Measurements from ENCODE around the gene PPM1H. TPM values are rescaled to one million over a fixed set of nuclear protein-coding genes. Genes with fewer than 3 reads are reported as not detected.
A peak's percentile ranks its signal among the peaks of the same experiment; 100 is the strongest.

Gene PPM1H
- total and polyA plus RNA-seq, 2 of the 8 experiments (the other 6 are each of a cell fraction or from before 2014, with no cell fraction given), result 16.4 to 36.1 TPM

DNA sequence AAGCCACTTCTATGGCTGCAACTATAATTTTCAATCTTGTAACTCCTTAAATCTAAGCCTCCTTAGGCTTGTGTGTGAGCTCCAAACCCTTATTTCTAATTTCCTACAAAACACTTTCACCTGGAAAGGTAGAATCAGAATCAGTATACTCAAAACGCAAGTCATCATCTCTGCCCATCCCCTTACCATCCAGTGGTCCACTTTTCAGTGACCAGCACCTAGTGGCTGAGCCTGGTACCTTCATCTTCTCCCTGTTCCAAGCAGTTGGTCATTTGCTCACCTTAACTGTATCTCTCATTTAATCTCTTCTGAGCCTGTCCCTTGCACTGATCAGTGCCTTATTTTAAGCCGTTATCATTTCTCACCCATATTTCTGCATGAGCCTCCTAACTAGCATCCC lies 107.9 kb downstream of the PPM1H start:
- Histone ChIP-seq H3K23me2 (ENCODE audit: low read depth, low read length) (no peaks in the 10 kb centered on the region), H3K4me2 (ENCODE audit: insufficient read depth in 1 of 2, low read depth in 2 of 2, low read length in 2 of 2) (no peak overlapping the region), H3K4me1 (replicated peaks in 1 of 4; ENCODE audit: control insufficient read depth in 3 of 4, insufficient read depth in 4 of 4, low read length in 3 of 4) (no peaks in the 10 kb centered on the region), H3K36me3 (ENCODE audit: control insufficient read depth in 2 of 4, insufficient read depth in 4 of 4, low read length in 3 of 4) (peaks cover 0 to 2% (median 0%) of the 10 kb centered on the region in 4 experiments; a peak in 1 of 8 replicates), H3K18ac (ENCODE audit: extremely low read depth, low read length) (no peak overlapping the region), H2BK15ac (ENCODE audit: low read length) (no peak overlapping the region), H4K5ac (ENCODE audit: insufficient read length, low read depth, low read length) (no peak overlapping the region), H4K91ac (replicated peaks; ENCODE audit: insufficient read length, low read length) (no peak overlapping the region), H3K27ac (ENCODE audit: low read depth, low read length) (no peak overlapping the region), H2BK20ac (ENCODE audit: low read length) (no peak overlapping the region), H2BK12ac (ENCODE audit: low read depth, low read length) (no peak overlapping the region), H3K23ac (ENCODE audit: insufficient read length) (no peak overlapping the region), H3K9ac (replicated peaks in 1 of 4; ENCODE audit: extremely low read depth in 1 of 4, low read depth in 3 of 4, low read length in 3 of 4) (no peak overlapping the region), H3K4ac (replicated peaks; ENCODE audit: insufficient read length, low read depth, low read length) (no peak overlapping the region), H4K20me1 (replicated peaks in 1 of 2; ENCODE audit: control insufficient read depth in 1 of 2, insufficient read depth in 2 of 2, low read length in 2 of 2) (no peaks in the 10 kb centered on the region), H3K56ac (replicated peaks; ENCODE audit: insufficient read length, low read depth, low read length) (no peak overlapping the region), H2AK5ac (ENCODE audit: low read depth, low read length) (no peak overlapping the region), H3K79me1 (ENCODE audit: low read depth, low read length) (no peaks in the 10 kb centered on the region), H3K9me3 (ENCODE audit: insufficient read depth in 2 of 2, low read depth in 1 of 2, low read length in 1 of 2) (no peaks in the 10 kb centered on the region), H3K4me3 (ENCODE audit: extremely low read depth in 1 of 4, insufficient read depth in 2 of 4, low read depth in 3 of 4, low read length in 4 of 4) (no peak overlapping the region), H3K79me2 (ENCODE audit: control insufficient read depth in 1 of 2, insufficient read depth in 2 of 2, low read length in 2 of 2) (no peaks in the 10 kb centered on the region), H3K14ac (ENCODE audit: insufficient read length) (no peak overlapping the region), H3K27me3 (replicated peaks in 1 of 4; ENCODE audit: control insufficient read depth in 3 of 4, extremely low read depth in 1 of 4, insufficient read depth in 3 of 4, low read length in 3 of 4) (no peaks in the 10 kb centered on the region), H4K8ac (ENCODE audit: extremely low read depth, insufficient read depth, low read length) (no peak overlapping the region), H2AFZ (ENCODE audit: low read length) (no peak overlapping the region), H2BK120ac (replicated peaks; ENCODE audit: low read depth, low read length) (no peak overlapping the region), H2BK5ac (ENCODE audit: low read depth, low read length) (no peak overlapping the region)
- POLR2A ChIA-PET (ENCODE audit: partially characterized antibody), result no interaction called here
- 93% methylated on average over 2 of the region's 2 CpGs; no CpG with 5 or more reads in 1 of the 2 experiments for WGBS, 2 experiments (ENCODE audit: extremely low coverage in 1 of 2, insufficient coverage in 1 of 2, insufficient read length in 1 of 2, insufficient replicate concordance in 2 of 2, low coverage in 1 of 2, low lambda C conversion rate in 2 of 2, missing lambda C conversion rate in 1 of 2)
- FAIRE-seq, result peak; percentile 13
- DNase-seq (ENCODE audit: low read depth in 1 of 2, low spot score in 2 of 2), result no peak
- CTCF ChIA-PET (ENCODE audit: partially characterized antibody), result interaction anchor here (0.6 to 2.0 kb wide), 11 partner anchors 8 to 246 kb away, joined by 3 to 16 read pairs (median 4); no protein-coding TSS in a partner anchor
- TF ChIP-seq POLR2A (IDR thresholded peaks at IDR 0.05; ENCODE audit: control extremely low read depth in 1 of 2, low read depth in 2 of 2, low read length in 2 of 2), result no peak
- TF ChIP-seq, protein P1, sequence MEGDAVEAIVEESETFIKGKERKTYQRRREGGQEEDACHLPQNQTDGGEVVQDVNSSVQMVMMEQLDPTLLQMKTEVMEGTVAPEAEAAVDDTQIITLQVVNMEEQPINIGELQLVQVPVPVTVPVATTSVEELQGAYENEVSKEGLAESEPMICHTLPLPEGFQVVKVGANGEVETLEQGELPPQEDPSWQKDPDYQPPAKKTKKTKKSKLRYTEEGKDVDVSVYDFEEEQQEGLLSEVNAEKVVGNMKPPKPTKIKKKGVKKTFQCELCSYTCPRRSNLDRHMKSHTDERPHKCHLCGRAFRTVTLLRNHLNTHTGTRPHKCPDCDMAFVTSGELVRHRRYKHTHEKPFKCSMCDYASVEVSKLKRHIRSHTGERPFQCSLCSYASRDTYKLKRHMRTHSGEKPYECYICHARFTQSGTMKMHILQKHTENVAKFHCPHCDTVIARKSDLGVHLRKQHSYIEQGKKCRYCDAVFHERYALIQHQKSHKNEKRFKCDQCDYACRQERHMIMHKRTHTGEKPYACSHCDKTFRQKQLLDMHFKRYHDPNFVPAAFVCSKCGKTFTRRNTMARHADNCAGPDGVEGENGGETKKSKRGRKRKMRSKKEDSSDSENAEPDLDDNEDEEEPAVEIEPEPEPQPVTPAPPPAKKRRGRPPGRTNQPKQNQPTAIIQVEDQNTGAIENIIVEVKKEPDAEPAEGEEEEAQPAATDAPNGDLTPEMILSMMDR (IDR thresholded peaks at IDR 0.05; ENCODE audit: control extremely low read depth in 1 of 3, insufficient read depth in 1 of 3, low read depth in 1 of 3, low read length in 3 of 3), result peak; percentile 18 to 60 (median 45); a peak in 3 of 4 replicates
- TF ChIP-seq CBX8 (IDR thresholded peaks at IDR 0.05; ENCODE audit: borderline replicate concordance, low read depth, low read length), result no peak
- TF ChIP-seq POU5F1 (IDR thresholded peaks at IDR 0.05; ENCODE audit: low read depth, low read length), result no peak
- no peak for TF ChIP-seq SRF (IDR thresholded peaks at IDR 0.05; ENCODE audit: low read depth, low read length)
- TF ChIP-seq RAD21 (IDR thresholded peaks at IDR 0.05 in 1 of 2, conservative IDR thresholded peaks at IDR 0.05 in 1 of 2; ENCODE audit: low read depth in 2 of 2, low read length in 2 of 2), result peak; percentile 11 to 16; a peak in 3 of 4 replicates
- no peak for TF ChIP-seq BCL11A (IDR thresholded peaks at IDR 0.05; ENCODE audit: low read depth in 2 of 2, low read length in 2 of 2)
- TF ChIP-seq CBX5 (IDR thresholded peaks at IDR 0.05; ENCODE audit: low read depth, low read length), result no peak
- TF ChIP-seq, protein P2, sequence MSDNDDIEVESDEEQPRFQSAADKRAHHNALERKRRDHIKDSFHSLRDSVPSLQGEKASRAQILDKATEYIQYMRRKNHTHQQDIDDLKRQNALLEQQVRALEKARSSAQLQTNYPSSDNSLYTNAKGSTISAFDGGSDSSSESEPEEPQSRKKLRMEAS (IDR thresholded peaks at IDR 0.05), result no peak
- TF ChIP-seq TAF7 (optimal IDR thresholded peaks at IDR 0.05; ENCODE audit: borderline replicate concordance, low read depth, low read length), result no peak
- no peak for TF ChIP-seq POLR2AphosphoS5 (IDR thresholded peaks at IDR 0.05; ENCODE audit: low read depth, low read length)
- TF ChIP-seq ZNF274 (IDR thresholded peaks at IDR 0.05; ENCODE audit: borderline replicate concordance, extremely low read depth, low read length), result no peak
